Upper lobe of left lung (tissue), 6 donors: ENCODE results near the gene MACROD2. TPM values are rescaled to one million over a fixed set of nuclear protein-coding genes. Genes with fewer than 3 reads are reported as not detected.

ENCODE experiments used
- ATAC-seq, 2 donors: fragments of 200-7000 bp; cut with Tn5 transposase; one replicate each; pipeline ENCODE4 v1.9.1; 2022; ENCODE audit warnings: mild to moderate bottlenecking in 2 of 2, moderate library complexity in 2 of 2; ENCODE audit not compliant: low FRiP score in 2 of 2
- DNase-seq, 2 donors: peaks; one replicate each; pipeline ENCODE4 v3.0.0-alpha.2; 2019 to 2020
- H3K27ac ChIP-seq, 4 donors: fragments of 200-600 bp; sonication (generic); one replicate each; pipeline ENCODE4 v1.5.1; 2016 to 2019
- H3K27me3 ChIP-seq, 4 donors: fragments of 200-600 bp; sonication (generic); one replicate each; pipeline ENCODE4 v1.5.1; 2017 to 2019
- H3K36me3 ChIP-seq, 4 donors: fragments of 200-600 bp; sonication (generic); one replicate each; pipeline ENCODE4 v1.5.1; 2016 to 2019
- H3K4me1 ChIP-seq, 4 donors: fragments of 200-600 bp; sonication (generic); one replicate each; pipeline ENCODE4 v1.5.1; 2018 to 2019
- H3K4me3 ChIP-seq, 4 donors: fragments of 200-600 bp; sonication (generic); one replicate each; pipeline ENCODE4 v1.5.1; 2017 to 2019; ENCODE audit warnings: mild to moderate bottlenecking in 2 of 4, moderate library complexity in 1 of 4
- H3K9me3 ChIP-seq, 4 donors: fragments of 200-600 bp; sonication (generic); one replicate each; pipeline ENCODE4 v1.5.1; 2018 to 2019
- CTCF ChIP-seq, 6 experiments: fragments of 450-650 bp in 4 of 6; fragments of 200-600 bp in 2 of 6; sonication (generic) in 2 of 6; IDR thresholded peaks; one replicate each; pipeline ENCODE4 v1.5.1; 2016 to 2019; ENCODE audit warnings: antibody characterized with exemption in 6 of 6
- EP300 ChIP-seq, 4 donors: sonication (generic); formaldehyde crosslinking; IDR thresholded peaks; one replicate each; pipeline ENCODE4 v1.5.1; 2017; ENCODE audit warnings: antibody characterized with exemption in 4 of 4, control low read depth in 2 of 4
- POLR2A ChIP-seq, 4 donors: fragments of 450-650 bp; IDR thresholded peaks; one replicate each; pipeline ENCODE4 v1.5.1; 2016 to 2017; ENCODE audit warnings: antibody characterized with exemption in 4 of 4, mild to moderate bottlenecking in 2 of 4
- POLR2AphosphoS5 ChIP-seq, 2 donors: sonication (generic); formaldehyde crosslinking; IDR thresholded peaks; one replicate each; pipeline ENCODE4 v1.5.1; 2017; ENCODE audit warnings: antibody characterized with exemption in 2 of 2
- WGBS, 2 donors: methylation state at CpG; one replicate each; pipeline ENCODE4 v1.1.5; 2017 to 2018; 5-methylcytosine and 5-hydroxymethylcytosine counted together
- total RNA-seq, 6 donors: library from RNA; depleted of rRNA in 4 of 6; stranded (reverse); fragments of >200 nt in 4 of 6; gene quantifications; one replicate each; pipeline versions ENCODE4 v1.1.0 to v1.2.1, GENCODE V29; 2016 to 2021
- donor health status: DM: no; HTN: no; CAD: no; lungs with moderate emphysema.
- donor health status: DM: no; HTN: yes; CAD: no; lungs with severe emphysema.

MACROD2 gene
- total RNA-seq, 6 donors from 2014 or later: 20.7 to 84.3 (median 36.3) TPM

- 83 to 92% methylated on average over 4 of the region's 4 CpGs for WGBS, 2 donors
- no peaks in the 10 kb centered on the region for H3K9me3 ChIP-seq
- no peak overlapping the region for H3K4me3 ChIP-seq
- DNase-seq: no peak
- TF ChIP-seq EP300 (IDR thresholded peaks at IDR 0.05) (no peak), CTCF (IDR thresholded peaks at IDR 0.05) (no peak), POLR2A (IDR thresholded peaks at IDR 0.05) (no peak), POLR2AphosphoS5 (IDR thresholded peaks at IDR 0.05) (no peak)
- no peaks in the 10 kb centered on the region for H3K27me3 ChIP-seq
- no peaks in the 10 kb centered on the region for H3K36me3 ChIP-seq
- H3K4me1 ChIP-seq: no peaks in the 10 kb centered on the region
- no peak overlapping the region for H3K27ac ChIP-seq
- ATAC-seq: no peak
Measured at GRCh38 chr20:15899967-15900366, 1904.7 kb downstream of the MACROD2 start.

GRCh38 chr20:15900443-15900842 lies 1905.1 kb downstream of the MACROD2 start:
- no peaks in the 10 kb centered on the region for H3K27me3 ChIP-seq
- WGBS, 2 donors: 82 to 100% methylated on average over 1 of the region's 1 CpG
- no peak for DNase-seq
- H3K27ac ChIP-seq: no peak overlapping the region
- H3K4me3 ChIP-seq: no peak overlapping the region
- no peaks in the 10 kb centered on the region for H3K9me3 ChIP-seq
- H3K36me3 ChIP-seq: no peaks in the 10 kb centered on the region
- no peak for ATAC-seq
- H3K4me1 ChIP-seq: no peaks in the 10 kb centered on the region
- TF ChIP-seq CTCF (IDR thresholded peaks at IDR 0.05) (no peak), POLR2AphosphoS5 (IDR thresholded peaks at IDR 0.05) (no peak), EP300 (IDR thresholded peaks at IDR 0.05) (no peak), POLR2A (IDR thresholded peaks at IDR 0.05) (no peak)

- Histone ChIP-seq H3K27ac (no peak overlapping the region), H3K4me1 (no peaks in the 10 kb centered on the region), H3K4me3 (no peak overlapping the region), H3K36me3 (no peaks in the 10 kb centered on the region), H3K27me3 (no peaks in the 10 kb centered on the region), H3K9me3 (no peaks in the 10 kb centered on the region)
- ATAC-seq (no peak), DNase-seq (peak in 1 of 2 donors; percentile 8)
- WGBS, 2 donors: 90 to 94% methylated on average over 9 of the region's 9 CpGs
- TF ChIP-seq POLR2AphosphoS5 (IDR thresholded peaks at IDR 0.05) (no peak), EP300 (IDR thresholded peaks at IDR 0.05) (no peak), CTCF (IDR thresholded peaks at IDR 0.05) (no peak), POLR2A (IDR thresholded peaks at IDR 0.05) (no peak)
Measured at GRCh38 chr20:15902493-15902892, 1907.2 kb downstream of the MACROD2 start.

- Histone ChIP-seq H3K27me3 (no peaks in the 10 kb centered on the region), H3K4me3 (no peak overlapping the region), H3K4me1 (no peaks in the 10 kb centered on the region), H3K9me3 (no peaks in the 10 kb centered on the region), H3K36me3 (no peaks in the 10 kb centered on the region), H3K27ac (no peak overlapping the region)
- 60 to 63% methylated on average over 3 of the region's 3 CpGs for WGBS, 2 donors
- ATAC-seq: no peak
- DNase-seq: no peak
- TF ChIP-seq EP300 (IDR thresholded peaks at IDR 0.05) (no peak), POLR2A (IDR thresholded peaks at IDR 0.05) (no peak), CTCF (IDR thresholded peaks at IDR 0.05) (no peak), POLR2AphosphoS5 (IDR thresholded peaks at IDR 0.05) (no peak)
Measured at GRCh38 chr20:15905661-15906060, 1910.3 kb downstream of the MACROD2 start.

- Histone ChIP-seq H3K9me3 (no peaks in the 10 kb centered on the region), H3K27ac (no peak overlapping the region), H3K4me1 (no peaks in the 10 kb centered on the region), H3K36me3 (no peaks in the 10 kb centered on the region), H3K27me3 (no peaks in the 10 kb centered on the region), H3K4me3 (no peak overlapping the region)
- ATAC-seq: no peak
- no peak for DNase-seq
- 90 to 93% methylated on average over 2 of the region's 2 CpGs for WGBS, 2 donors
- no peak for TF ChIP-seq CTCF (IDR thresholded peaks at IDR 0.05)
- TF ChIP-seq EP300 (IDR thresholded peaks at IDR 0.05): no peak
- no peak for TF ChIP-seq POLR2A (IDR thresholded peaks at IDR 0.05)
- no peak for TF ChIP-seq POLR2AphosphoS5 (IDR thresholded peaks at IDR 0.05)
Measured at GRCh38 chr20:15909995-15910394, 1914.7 kb downstream of the MACROD2 start.
